IMR-90 (cell line): ENCODE data around the gene LATS2.

ENCODE experiments used
- CEBPB ChIP-seq: IDR thresholded peaks from 2 replicates; pipeline ENCODE4 v1.6.1; 2012; ENCODE audit warnings: low read depth, low read length, improper control_type of control experiment
- CTCF ChIP-seq: conservative IDR thresholded peaks from 2 replicates; pipeline ENCODE4 v1.5.1; 2012; ENCODE audit warnings: mild to moderate bottlenecking, low read depth, low read length, improper control_type of control experiment
- MAFK ChIP-seq: IDR thresholded peaks from 2 replicates; pipeline ENCODE4 v1.6.1; 2012; ENCODE audit warnings: low read depth, low read length, improper control_type of control experiment
- MAZ ChIP-seq: IDR thresholded peaks from 2 replicates; pipeline ENCODE4 v1.6.1; 2012; ENCODE audit warnings: low read depth, mild to moderate bottlenecking, low read length, improper control_type of control experiment, moderate library complexity, borderline replicate concordance
- NFE2L2 ChIP-seq: fragments of 150-350 bp; IDR thresholded peaks from 2 replicates; pipeline ENCODE4 v1.6.1; 2016; ENCODE audit warnings: low read depth, mild to moderate bottlenecking, low read length
- POLR2A ChIP-seq: IDR thresholded peaks from 2 replicates; pipeline ENCODE4 v1.6.1; 2012; ENCODE audit warnings: mild to moderate bottlenecking, low read depth, low read length
- RAD21 ChIP-seq: IDR thresholded peaks from 2 replicates; pipeline ENCODE4 v1.6.1; 2012; ENCODE audit warnings: low read length, improper control_type of control experiment
- RFX5 ChIP-seq: IDR thresholded peaks from 2 replicates; pipeline ENCODE4 v1.8.0; 2012; ENCODE audit warnings: low read depth, mild to moderate bottlenecking, low read length, moderate library complexity
- USF2 ChIP-seq: fragments of 150-350 bp; IDR thresholded peaks from 2 replicates; pipeline ENCODE4 v1.6.1; 2017; ENCODE audit warnings: mild to moderate bottlenecking, antibody characterized with exemption, low read length, low read depth

- TF ChIP-seq POLR2A (no peak), MAFK (no peak), NFE2L2 (no peak), USF2 (no peak), CTCF (no peak), MAZ (no peak), RFX5 (no peak), RAD21 (no peak), CEBPB (no peak)
These were observed 44.9 kb downstream of the LATS2 start for GRCh38 chr13:21016487-21016886.
